Gastrocnemius medialis (tissue), 4 donors: Measurements from ENCODE around the gene TCOF1.

Experiments
- POLR2A ChIP-seq, 2 donors: fragments of 450-650 bp; IDR thresholded peaks; one replicate each; pipeline ENCODE4 v1.6.1; 2017; ENCODE audit warnings: antibody characterized with exemption in 2 of 2, mild to moderate bottlenecking in 2 of 2, moderate library complexity in 2 of 2
- TF ChIP-seq, protein P1 (sequence below), 5 experiments: fragments of 450-650 bp in 3 of 5; fragments of 200-600 bp in 2 of 5; sonication (generic) in 2 of 5; IDR thresholded peaks in 4 of 5; conservative IDR thresholded peaks in 1 of 5; 1 replicate in 4 of 5; 2 replicates in 1 of 5; pipeline ENCODE4 v1.5.1; 2016 to 2019; ENCODE audit warnings: antibody characterized with exemption in 5 of 5, mild to moderate bottlenecking in 3 of 5, moderate library complexity in 3 of 5

GRCh38 chr5:150361301-150361700 is 3.8 kb downstream of the TCOF1 start:
- TF ChIP-seq, protein P1, sequence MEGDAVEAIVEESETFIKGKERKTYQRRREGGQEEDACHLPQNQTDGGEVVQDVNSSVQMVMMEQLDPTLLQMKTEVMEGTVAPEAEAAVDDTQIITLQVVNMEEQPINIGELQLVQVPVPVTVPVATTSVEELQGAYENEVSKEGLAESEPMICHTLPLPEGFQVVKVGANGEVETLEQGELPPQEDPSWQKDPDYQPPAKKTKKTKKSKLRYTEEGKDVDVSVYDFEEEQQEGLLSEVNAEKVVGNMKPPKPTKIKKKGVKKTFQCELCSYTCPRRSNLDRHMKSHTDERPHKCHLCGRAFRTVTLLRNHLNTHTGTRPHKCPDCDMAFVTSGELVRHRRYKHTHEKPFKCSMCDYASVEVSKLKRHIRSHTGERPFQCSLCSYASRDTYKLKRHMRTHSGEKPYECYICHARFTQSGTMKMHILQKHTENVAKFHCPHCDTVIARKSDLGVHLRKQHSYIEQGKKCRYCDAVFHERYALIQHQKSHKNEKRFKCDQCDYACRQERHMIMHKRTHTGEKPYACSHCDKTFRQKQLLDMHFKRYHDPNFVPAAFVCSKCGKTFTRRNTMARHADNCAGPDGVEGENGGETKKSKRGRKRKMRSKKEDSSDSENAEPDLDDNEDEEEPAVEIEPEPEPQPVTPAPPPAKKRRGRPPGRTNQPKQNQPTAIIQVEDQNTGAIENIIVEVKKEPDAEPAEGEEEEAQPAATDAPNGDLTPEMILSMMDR (IDR thresholded peaks at IDR 0.05 in 4 of 5, conservative IDR thresholded peaks at IDR 0.05 in 1 of 5), result no peak
- TF ChIP-seq POLR2A (IDR thresholded peaks at IDR 0.05), result no peak
